ENCODE measurements around the gene ISCA1.
"Not testable (repeated sequence)": the region's sequence is repeated elsewhere in the genome, so short reads cannot be mapped to it uniquely, and the experiment has no call there.

The ISCA1 gene

GRCh38 chr9:86308687-86309086 is 26.3 kb upstream of the ISCA1 start:
- TF ChIP-seq CTCF (IDR thresholded peaks at IDR 0.05; ENCODE audit: low read depth, low read length) = no peak
- Histone ChIP-seq H3K36me3 (peaks cover 14% of the 10 kb centered on the region), H3K4me1 (no peaks in the 10 kb centered on the region), H3K27me3 (no peaks in the 10 kb centered on the region), H3K4me3 (ENCODE audit: low read depth, low read length) (no peak overlapping the region), H3K9me3 (no peaks in the 10 kb centered on the region)
- no peak for DNase-seq

- H3K27me3 ChIP-seq = no peaks in the 10 kb centered on the region
- no peaks in the 10 kb centered on the region for H3K4me1 ChIP-seq
- no peaks in the 10 kb centered on the region for H3K9me3 ChIP-seq
- H3K36me3 ChIP-seq = peaks cover 30% of the 10 kb centered on the region
- no peak overlapping the region for H3K4me3 ChIP-seq (ENCODE audit: low read depth, low read length)
- no peak for TF ChIP-seq CTCF (IDR thresholded peaks at IDR 0.05; ENCODE audit: low read depth, low read length)
- DNase-seq = no peak
Measured at GRCh38 chr9:86304236-86304730, 21.9 kb upstream of the ISCA1 start.

GRCh38 chr9:86303316-86303975 is 21.1 kb upstream of the ISCA1 start:
- Histone ChIP-seq H3K36me3 (peaks cover 30% of the 10 kb centered on the region), H3K4me1 (no peaks in the 10 kb centered on the region), H3K27me3 (no peaks in the 10 kb centered on the region), H3K9me3 (no peaks in the 10 kb centered on the region), H3K4me3 (ENCODE audit: low read depth, low read length) (no peak overlapping the region)
- no peak for DNase-seq
- no peak for TF ChIP-seq CTCF (IDR thresholded peaks at IDR 0.05; ENCODE audit: low read depth, low read length)

GRCh38 chr9:86301686-86302085 is 19.3 kb upstream of the ISCA1 start:
- no peak overlapping the region for H3K4me3 ChIP-seq (ENCODE audit: low read depth, low read length)
- no peaks in the 10 kb centered on the region for H3K4me1 ChIP-seq
- DNase-seq = no peak
- H3K27me3 ChIP-seq = no peaks in the 10 kb centered on the region
- H3K36me3 ChIP-seq = peaks cover 27% of the 10 kb centered on the region
- no peaks in the 10 kb centered on the region for H3K9me3 ChIP-seq
- TF ChIP-seq CTCF (IDR thresholded peaks at IDR 0.05; ENCODE audit: low read depth, low read length) = no peak

GRCh38 chr9:86300701-86301100 is 18.4 kb upstream of the ISCA1 start:
- Histone ChIP-seq H3K4me3 (ENCODE audit: low read depth, low read length) (no peak overlapping the region), H3K36me3 (peaks cover 22% of the 10 kb centered on the region), H3K9me3 (no peaks in the 10 kb centered on the region), H3K27me3 (no peaks in the 10 kb centered on the region), H3K4me1 (no peaks in the 10 kb centered on the region)
- DNase-seq = no peak
- no peak for TF ChIP-seq CTCF (IDR thresholded peaks at IDR 0.05; ENCODE audit: low read depth, low read length)

GRCh38 chr9:86298873-86299272 is 16.5 kb upstream of the ISCA1 start:
- Histone ChIP-seq H3K27me3 (no peaks in the 10 kb centered on the region), H3K4me1 (no peaks in the 10 kb centered on the region), H3K9me3 (no peaks in the 10 kb centered on the region), H3K4me3 (ENCODE audit: low read depth, low read length) (no peak overlapping the region), H3K36me3 (peaks cover 22% of the 10 kb centered on the region)
- no peak for TF ChIP-seq CTCF (IDR thresholded peaks at IDR 0.05; ENCODE audit: low read depth, low read length)
- DNase-seq = no peak

- not testable (repeated sequence) for H3K36me3 ChIP-seq; H3K9me3 ChIP-seq; H3K27me3 ChIP-seq; DNase-seq; H3K4me3 ChIP-seq (ENCODE audit: low read depth, low read length); H3K4me1 ChIP-seq
Measured at GRCh38 chr9:86290341-86290740, 8.0 kb upstream of the ISCA1 start.
